ENCODE results near the gene RIMS1.
"Not testable (repeated sequence)": the region's sequence is repeated elsewhere in the genome, so short reads cannot be mapped to it uniquely, and the experiment has no call there.

Gene RIMS1

GRCh38 chr6:72260489-72260888 lies 374.1 kb downstream of the RIMS1 start:
- no peak for DNase-seq

DNA sequence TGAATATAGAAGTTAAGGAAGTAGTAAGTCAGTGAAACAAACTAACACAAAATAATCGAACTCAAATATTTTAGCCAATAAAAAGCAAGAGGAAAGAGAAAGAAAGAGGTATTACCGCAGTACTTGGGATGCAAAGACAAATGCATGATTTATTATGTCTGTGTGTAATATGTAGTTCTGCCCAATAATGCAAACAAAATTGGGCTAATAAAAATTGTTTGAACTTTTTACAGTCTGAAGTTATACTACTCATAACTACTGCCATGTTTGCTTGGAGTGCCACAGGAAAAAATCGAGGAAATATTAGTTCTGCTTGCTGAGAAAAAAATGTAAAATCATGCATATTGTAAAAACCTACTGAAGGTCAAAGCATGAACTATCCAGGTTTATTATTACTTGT lies 375.2 kb downstream of the RIMS1 start:
- no peak for DNase-seq

GRCh38 chr6:72262254-72262653 lies 375.9 kb downstream of the RIMS1 start:
- DNase-seq, result no peak

- no peak for DNase-seq
Observed at GRCh38 chr6:72267470-72267869, 381.1 kb downstream of the RIMS1 start.

DNA sequence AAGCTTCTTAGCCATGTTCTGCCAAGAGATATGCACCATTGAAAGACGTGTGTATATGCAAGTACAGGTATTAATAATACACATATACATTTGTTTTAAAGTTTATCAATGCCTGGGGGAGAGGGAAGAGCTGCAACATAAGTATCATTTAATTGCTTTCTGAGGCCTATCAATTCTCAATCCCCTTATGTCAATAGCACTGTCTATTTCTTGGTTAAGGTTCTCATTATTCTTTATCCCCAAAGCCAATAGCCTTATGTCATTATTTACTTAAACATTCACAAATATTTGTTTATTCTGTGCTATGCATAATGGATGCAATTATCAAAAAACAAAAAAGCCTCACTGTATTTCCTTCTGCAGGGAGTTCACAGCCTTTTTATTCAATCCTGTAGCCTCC lies 385.2 kb downstream of the RIMS1 start:
- DNase-seq, result no peak

- no peak for DNase-seq
Observed at GRCh38 chr6:72272958-72273357, 386.6 kb downstream of the RIMS1 start.

DNA sequence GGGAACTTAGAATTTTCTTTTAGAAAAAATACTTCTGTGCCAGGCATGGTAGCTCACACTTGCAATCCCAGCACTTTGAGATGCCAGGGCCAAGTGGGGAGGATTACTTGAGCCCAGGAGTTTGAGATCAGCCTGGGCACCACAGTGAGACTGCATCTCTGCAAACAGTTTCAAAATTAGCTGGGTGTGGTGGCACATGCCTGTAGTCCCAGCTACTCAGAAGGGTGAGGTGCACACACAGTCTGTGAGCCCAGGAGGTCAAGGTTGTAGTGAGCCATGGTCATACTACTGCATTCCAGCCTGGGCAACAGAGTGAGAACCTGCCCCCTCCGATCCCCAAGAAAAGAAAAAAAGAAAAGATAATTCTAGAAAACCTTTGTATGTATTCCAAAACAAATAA lies 389.5 kb downstream of the RIMS1 start:
- no peak for DNase-seq

- no peak for DNase-seq
Observed at GRCh38 chr6:72282201-72282600, 395.9 kb downstream of the RIMS1 start.

GRCh38 chr6:72283571-72283970 lies 397.2 kb downstream of the RIMS1 start:
- DNase-seq, result no peak

DNA sequence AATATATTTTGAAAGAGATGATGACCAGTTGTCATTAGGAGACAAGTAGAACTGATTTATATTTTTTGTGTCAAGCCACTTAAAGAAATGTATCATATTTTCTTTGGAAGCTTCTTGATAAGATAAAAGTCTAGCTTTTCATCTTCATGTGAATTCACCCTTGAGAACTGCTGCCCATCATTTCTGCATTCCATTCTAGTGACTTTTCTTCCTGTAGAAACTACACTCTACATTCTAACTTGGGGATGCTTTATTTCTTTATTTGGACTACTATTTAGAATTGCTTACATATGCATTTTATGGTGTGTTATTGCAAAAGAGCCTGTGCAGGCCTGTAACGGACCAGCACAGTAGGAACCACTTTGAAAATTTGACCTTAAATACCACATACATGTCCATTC lies 400.6 kb downstream of the RIMS1 start:
- no peak for DNase-seq

GRCh38 chr6:72287801-72288200 lies 401.5 kb downstream of the RIMS1 start:
- DNase-seq, result no peak

- DNase-seq, result no peak
Observed at GRCh38 chr6:72288592-72288991, 402.2 kb downstream of the RIMS1 start.

GRCh38 chr6:72290620-72291019 lies 404.3 kb downstream of the RIMS1 start:
- no peak for DNase-seq

- DNase-seq, result no peak
Observed at GRCh38 chr6:72296375-72296774, 410.0 kb downstream of the RIMS1 start.

DNA sequence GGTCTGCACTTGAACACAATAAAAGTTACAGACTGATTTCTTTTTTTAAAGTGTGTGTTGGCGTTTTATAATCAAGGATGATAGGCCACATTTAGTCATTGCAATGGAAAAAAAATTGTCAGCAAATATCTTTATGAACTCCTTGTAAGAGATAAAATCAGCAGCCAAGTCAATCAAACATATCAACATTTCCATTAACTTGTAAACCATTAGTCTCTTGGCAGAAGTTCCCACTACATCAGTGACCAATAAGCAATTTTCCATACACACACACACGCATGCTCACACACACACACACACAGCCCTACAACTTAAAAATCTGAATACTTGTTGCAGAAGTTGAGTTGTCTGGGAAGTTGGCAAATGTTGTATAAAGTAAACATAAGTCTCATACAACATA lies 419.6 kb downstream of the RIMS1 start:
- DNase-seq, result no peak

DNA sequence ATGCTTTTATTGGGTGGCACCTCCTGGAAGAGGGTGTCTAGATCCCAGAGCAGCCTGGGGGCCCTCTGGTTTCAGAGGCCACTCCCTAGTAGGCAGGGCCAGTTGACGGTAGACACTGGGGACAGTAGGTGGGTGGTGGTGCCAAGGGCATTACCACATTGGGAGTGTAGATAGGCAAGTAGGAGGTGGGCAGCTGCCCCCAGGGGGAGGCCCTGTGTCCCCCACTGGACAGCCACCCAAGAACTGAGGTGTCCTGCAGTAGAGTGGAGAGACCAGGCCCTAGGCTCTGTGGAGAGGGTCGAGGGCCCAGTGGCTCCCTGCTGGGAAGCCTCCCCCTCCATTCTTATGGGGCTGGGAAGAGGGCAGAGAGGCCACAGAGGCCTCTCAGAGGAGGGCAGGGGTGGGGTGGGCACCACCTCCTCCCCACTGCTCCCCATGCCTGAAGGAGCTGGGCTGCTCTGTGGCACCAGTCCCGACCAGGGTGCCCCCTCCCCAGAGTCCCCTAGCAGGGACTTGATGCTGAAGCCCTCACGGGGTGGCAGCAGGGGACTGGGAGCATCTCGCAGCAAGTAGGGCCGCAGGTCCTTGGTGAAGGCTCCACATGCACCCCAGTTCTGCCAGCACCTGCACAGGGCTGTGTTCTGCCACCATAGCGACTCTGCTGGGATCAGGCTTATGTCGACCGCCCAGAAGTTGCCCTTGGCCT lies 430.5 kb downstream of the RIMS1 start:
- DNase-seq, result no peak

- DNase-seq, result no peak
Observed at GRCh38 chr6:72321788-72322187, 435.4 kb downstream of the RIMS1 start.

- peak; percentile 41 for DNase-seq
Observed at GRCh38 chr6:72322771-72323170, 436.4 kb downstream of the RIMS1 start.

GRCh38 chr6:72324591-72324990 lies 438.2 kb downstream of the RIMS1 start:
- DNase-seq, result no peak

DNA sequence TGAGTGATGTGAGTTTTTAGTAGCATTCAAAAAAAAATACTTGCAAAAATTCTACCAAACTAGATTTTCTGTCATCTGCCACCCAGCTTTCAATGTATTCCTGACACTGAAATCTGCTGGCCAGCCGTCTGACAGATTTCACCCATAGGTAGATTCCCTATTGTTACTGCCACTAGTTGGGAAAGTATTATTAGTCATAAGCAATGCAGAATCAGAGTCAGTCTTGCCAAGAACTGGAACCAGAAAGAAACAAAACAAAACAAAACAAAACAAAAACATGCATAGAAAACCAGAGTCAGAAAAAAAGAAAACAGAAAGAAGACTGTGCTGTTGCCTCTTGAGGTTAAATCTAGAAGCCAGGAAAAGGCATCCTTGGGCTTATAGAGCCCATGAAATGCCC lies 442.4 kb downstream of the RIMS1 start:
- no peak for DNase-seq

DNA sequence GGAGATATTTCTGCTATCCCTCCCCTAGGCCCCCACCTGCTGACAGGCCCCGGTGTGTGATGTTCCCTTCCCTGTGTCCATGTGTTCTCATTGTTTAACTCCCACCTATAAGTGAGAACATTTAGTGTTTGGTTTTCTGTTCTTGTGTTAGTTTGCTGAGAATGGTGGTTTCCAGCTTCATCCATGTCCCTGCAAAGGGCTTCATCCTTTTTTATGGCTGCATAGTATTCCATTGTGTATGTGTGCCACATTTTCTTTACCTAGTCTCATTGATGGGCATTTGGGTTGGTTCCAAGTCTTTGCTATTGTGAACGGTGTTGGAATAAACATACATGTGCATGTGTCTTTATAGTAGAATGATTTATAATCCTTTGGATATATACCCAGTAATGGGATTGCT lies 448.9 kb downstream of the RIMS1 start:
- not testable (repeated sequence) for DNase-seq

DNA sequence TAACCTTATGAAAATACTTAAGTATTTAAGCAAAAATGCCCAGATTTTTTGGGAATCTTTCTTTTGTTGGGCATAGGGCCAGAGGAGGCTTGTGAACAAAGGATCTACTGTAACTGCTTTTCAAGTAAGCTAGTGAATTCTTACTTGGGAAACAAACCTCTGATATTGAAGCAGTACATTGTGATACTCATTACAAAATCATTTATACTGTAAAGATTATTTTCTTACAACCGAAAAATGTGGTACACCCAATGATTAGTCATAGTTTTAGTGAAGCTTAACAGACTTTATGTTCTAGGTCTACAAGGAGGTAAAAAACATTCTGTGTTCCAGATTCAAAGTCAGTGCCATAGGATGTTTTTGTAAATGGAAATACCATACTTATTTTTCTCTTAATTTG lies 462.6 kb downstream of the RIMS1 start:
- DNase-seq, result no peak

- no peak for DNase-seq
Observed at GRCh38 chr6:72350296-72350881, 464.0 kb downstream of the RIMS1 start.

DNA sequence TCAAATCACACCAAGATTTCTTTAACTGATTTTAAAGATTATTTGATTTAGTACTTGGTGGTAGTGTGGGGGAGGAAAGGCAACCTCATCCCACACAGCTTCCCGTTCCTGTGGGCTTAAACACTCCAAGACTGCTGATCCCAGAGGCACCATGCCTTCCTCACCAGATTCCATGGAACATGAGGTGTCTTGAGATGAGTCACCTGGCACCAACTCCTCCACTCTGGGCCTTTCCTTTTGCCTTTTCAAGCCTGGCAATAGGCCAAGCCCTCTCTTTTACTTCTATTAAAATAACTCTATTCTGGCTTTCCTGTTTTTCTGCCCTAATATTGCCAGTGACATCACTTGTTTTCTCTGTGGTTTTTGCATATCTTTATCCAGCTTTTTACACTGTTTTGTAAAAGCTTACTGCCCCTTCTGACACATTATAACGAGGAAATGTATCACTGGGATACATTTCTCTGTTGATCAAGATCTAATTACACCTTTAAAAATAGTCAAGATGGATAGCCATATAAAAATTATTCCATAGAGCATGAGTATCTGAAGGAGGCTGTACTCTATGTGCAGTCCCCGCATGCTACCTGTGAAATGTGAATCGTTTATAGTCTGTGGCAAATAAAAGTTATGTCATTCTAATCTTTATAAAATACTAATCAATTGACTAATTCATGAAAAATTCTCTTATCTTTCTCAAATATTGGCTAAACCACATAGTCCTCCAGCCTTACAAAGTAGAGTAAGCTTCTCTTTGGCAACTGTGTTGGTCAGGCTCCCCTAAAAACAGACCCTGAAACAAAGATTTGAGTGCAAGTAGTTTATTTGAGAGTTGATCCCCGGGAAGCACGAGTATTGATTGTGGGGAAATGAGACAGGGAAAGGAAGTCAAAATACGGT lies 477.7 kb downstream of the RIMS1 start:
- no peak for DNase-seq
